ENCODE data around the gene ARFGAP1.
A peak's percentile ranks its signal among the peaks of the same experiment; 100 is the strongest.

ARFGAP1 gene

DNA sequence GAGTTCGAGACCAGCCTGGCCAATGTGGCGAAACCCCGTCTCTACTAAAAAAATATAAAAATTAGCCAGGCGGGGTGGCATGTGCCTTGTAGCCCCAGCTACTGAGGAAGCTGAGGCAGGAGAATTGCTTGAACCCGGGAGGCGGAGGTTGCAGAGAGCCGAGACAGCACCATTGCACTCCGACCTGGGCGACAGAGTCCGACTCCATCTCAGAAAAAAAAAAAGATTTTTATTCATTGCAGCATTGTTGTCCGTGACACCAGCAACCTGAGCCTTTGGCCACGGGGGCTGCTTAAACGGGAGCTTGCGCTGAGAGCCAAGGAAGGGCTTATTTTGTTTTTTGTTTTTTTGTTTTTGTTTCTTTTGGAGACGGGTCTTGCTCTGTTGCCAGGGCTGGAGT, 7.3 kb downstream of the ARFGAP1 start:
- no peak for DNase-seq (ENCODE audit: low read depth)

DNA sequence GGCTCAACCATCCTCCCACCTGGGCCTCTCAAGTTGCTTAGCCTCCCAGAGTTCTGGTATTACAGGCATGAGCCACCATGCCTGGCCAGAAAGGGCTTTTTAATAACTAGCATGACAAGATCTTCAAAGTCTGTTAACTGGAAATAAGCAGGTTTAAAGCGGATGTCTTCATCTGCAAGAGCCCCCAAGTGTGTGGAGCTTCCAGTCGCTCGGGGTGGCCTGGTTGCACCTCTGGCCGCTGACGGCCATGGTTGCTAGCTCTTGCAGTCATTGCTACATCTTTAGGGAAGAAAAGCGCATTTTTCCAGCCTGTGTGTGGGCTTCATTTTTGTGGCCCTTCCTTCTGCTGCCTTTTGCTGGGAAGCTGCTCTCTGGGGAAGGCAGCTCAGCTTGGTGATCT, 7.8 kb downstream of the ARFGAP1 start:
- DNase-seq (ENCODE audit: low read depth), result no peak

DNA sequence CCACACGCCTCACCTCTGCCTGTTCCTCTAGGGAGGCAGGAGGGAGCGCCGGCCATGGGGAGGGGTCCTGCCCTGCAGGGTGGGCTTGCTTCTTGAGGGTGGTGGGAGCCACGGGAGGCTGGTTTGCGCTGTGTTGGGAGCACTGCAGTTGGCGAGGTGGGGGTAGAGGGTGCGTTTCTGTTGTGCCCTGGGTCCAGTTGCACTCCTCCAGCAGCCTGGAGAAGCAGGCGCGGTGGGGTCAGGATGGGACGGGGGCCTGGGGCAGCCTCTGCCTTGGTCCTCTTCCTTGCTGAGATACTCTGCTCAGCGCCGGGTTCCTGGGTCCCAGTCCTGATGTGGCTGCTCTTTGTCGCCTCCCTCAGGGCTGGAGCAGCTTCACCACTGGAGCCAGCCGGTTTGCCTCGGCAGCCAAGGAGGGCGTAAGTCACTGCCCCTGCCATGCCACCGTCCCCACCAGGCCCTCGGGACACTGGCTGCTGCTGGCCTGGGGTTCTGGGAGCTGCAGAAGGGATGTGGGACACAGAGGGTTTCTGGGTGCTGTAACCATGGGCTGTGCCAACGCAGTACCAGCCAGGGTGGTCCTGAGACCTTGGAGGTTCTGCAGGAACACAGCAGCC, 8.4 kb downstream of the ARFGAP1 start:
- no peak for DNase-seq (ENCODE audit: low read depth)

GRCh38 chr20:63281742-63282665, 9.4 kb downstream of the ARFGAP1 start:
- DNase-seq (ENCODE audit: low read depth), result no peak

DNA sequence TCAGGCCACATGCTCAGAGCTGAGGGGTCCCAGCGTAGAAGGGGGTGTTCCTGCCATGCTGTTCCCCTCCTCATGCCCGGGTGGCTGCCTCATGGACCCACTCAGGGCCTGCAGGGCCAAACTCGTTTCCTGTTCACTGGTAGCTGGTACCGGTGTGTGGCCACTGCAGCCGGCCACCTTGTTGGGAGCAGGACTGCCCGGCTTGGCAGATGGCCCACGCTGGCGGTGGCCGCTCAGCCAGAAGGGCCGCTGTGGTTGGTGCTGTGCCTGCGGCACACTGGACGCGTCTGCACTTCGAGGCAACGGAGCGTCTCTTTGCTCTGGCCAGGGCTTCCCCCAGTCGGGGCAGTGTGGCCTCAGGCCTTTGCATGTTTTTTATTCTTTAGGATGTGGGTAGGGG, 10.3 kb downstream of the ARFGAP1 start:
- DNase-seq (ENCODE audit: low read depth), result no peak

GRCh38 chr20:63283397-63284082, 10.9 kb downstream of the ARFGAP1 start:
- no peak for DNase-seq (ENCODE audit: low read depth)

- DNase-seq (ENCODE audit: low read depth), result no peak
Measured at GRCh38 chr20:63284083-63284440, 11.4 kb downstream of the ARFGAP1 start.

DNA sequence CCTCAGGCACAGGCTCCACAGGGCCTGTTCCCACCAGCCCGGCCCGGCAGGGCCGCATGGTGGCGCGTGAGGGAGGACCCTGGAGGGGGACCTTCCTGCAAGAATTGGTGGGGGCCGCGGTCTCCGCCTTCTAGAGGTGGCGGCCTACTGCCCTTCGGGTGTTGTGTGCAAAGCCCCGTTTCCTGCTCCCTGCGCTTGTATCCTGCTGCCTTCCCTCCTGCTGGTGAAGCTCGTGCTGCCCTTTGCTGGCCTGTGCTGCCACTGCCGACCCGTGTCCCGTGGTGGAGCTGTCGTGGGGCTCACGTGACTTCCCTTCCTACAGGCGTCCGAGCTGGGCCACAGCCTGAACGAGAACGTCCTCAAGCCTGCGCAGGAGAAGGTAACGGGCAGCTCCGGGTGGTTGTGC, 11.9 kb downstream of the ARFGAP1 start:
- DNase-seq (ENCODE audit: low read depth), result no peak

DNA sequence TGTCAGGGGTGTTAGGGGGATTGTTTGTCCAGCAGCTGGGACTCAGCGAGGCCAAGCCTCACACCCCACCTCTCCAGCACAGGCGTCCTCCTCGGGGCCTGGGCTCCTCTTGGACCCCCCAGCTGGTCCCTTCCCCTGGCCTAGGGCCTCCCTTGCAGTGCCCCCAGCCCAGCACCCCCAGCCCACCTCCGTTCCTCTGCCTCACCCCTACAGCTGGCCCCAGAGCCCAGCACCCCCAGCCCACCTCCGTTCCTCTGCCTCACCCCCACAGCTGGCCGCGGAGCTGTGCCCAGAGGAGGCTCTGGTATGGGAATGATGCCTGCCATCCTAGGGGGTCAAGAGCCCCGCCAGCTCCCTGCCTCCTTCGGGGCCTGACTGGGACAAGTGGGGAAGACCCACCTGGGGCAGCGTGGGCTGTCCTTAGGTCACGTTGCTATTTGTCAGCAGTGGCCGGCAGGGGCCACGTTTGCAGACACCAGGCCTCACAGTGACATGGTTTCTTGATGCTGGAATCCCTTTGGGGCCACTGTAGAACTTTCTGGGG, 12.4 kb downstream of the ARFGAP1 start:
- no peak for DNase-seq (ENCODE audit: low read depth)

DNA sequence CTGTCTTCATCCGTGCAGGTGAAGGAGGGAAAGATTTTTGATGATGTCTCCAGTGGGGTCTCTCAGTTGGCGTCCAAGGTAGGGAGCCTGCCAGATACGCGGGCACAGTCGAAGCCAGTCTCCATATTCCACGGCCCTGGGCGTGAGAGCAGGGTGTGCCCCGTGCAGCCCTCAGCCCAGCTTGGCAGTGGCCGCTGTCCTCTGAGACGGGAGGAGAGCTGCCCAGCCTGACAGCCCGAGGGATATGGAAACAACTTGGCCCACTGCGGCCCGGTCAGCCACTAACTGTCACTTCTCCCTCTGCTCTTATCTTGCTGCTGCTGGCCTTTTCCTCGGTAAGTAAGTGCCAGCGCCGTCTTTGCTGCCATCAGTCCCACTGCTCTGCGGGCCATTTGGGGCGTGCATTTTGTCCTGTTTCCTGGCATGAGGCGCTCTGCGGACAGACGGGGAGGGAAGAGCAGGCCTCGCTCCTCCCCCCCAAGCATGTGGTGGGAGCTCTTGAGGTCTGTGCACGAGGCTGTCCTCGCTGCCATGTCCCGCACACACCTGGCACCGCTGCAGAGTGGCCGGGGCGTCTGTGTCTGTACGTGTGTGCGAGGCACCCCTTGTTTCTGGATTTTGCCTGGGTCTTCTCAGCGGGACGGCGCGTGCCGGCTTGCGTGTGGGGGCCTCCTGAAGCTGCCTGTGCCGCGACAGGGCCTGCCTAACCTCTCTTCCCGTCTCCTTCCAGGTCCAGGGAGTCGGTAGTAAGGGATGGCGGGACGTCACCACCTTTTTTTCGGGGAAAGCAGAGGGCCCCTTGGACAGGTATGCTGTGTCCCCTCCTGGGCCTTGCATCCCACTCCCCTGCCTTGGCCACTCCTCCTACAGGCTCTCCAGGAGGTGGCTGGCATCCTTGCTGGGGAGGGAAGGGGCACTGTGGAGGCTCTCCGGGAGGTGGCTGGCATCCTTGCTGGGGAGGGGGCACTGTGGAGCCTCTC, 13.3 kb downstream of the ARFGAP1 start:
- DNase-seq (ENCODE audit: low read depth), result no peak

GRCh38 chr20:63286781-63287696, 14.4 kb downstream of the ARFGAP1 start:
- DNase-seq (ENCODE audit: low read depth), result no peak

DNA sequence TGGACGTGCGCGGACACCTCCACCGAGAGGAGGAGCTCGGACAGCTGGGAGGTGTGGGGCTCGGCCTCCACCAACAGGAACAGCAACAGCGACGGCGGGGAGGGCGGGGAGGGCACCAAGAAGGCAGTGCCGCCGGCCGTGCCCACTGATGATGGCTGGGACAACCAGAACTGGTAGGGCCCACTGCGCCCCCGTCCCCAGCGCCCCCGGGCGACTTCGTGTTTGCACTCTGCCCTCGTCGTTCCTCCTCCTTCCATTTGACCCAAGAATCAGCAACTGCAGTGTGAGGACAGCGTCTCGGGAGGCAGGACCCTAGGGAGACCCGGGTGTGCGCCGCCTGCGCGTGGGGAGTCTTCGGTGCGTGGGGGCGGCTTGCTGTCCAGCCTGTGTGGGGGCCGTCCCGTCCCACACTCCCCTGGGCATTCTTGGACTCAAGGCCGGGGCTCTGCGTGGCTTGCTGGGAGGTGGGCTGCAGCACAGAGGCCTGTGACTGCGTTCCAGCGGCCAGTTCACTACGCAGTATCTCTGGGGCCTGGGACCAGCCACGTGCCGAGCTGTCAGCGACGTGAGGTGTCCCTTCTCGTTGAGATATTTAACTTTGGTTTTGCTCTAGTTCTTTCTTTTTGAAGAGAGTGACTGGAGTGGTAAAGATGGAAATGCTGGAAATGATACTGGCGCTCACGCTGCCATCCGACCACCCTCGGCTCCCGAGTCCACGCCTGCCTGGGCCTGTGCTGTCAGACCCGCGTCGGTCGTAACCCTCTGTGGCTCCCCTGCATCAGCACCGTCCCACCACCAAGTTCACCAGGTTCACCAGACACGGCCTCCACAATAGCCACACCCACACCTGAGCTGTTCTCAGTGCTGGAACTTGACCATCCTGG, 15.3 kb downstream of the ARFGAP1 start:
- no peak for DNase-seq (ENCODE audit: low read depth)

- no peak for DNase-seq (ENCODE audit: low read depth)
Measured at GRCh38 chr20:63288581-63289251, 16.1 kb downstream of the ARFGAP1 start.

DNA sequence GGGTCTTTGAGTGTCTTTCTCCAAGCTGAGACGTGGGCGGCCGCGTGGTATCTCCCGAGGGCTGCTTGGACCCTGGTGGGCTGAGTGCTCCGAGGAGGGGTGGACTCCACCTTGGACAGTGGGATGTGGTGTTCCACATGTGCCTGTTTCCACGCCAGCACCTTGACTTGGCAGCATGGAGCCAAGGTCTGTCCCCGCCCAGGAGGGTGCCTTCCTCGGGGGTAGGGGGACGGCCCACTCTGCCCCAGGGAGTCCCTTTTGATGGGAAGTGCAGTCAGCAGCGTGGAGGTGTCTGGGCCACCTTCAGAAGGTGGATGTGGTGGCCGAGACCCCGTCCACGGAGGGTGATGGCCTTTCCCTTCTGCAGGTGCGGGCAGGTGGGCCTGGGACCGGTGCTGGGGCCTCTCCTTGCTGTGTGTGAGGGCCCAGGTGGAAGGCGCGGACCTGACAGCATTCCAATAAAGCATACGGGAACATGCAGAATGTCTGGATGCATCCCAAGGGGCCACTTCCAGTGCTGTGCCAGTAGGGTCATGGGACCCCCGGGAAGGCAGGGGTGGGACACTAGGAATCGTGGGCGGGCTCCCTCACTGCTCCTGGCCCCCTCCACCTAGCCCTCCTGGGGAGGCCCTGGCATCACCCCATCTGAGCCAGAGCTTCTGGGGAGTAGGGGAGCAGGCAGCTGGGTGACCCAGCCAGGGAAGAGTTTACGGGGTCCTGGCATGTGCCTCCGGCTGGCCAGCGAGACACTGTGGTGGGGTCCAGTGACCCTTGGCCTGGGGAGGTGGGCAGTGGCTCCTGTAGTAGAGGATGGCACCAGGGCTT, 16.9 kb downstream of the ARFGAP1 start:
- no peak for DNase-seq (ENCODE audit: low read depth)

- no peak for DNase-seq (ENCODE audit: low read depth)
Measured at GRCh38 chr20:63290136-63290676, 17.6 kb downstream of the ARFGAP1 start.

DNA sequence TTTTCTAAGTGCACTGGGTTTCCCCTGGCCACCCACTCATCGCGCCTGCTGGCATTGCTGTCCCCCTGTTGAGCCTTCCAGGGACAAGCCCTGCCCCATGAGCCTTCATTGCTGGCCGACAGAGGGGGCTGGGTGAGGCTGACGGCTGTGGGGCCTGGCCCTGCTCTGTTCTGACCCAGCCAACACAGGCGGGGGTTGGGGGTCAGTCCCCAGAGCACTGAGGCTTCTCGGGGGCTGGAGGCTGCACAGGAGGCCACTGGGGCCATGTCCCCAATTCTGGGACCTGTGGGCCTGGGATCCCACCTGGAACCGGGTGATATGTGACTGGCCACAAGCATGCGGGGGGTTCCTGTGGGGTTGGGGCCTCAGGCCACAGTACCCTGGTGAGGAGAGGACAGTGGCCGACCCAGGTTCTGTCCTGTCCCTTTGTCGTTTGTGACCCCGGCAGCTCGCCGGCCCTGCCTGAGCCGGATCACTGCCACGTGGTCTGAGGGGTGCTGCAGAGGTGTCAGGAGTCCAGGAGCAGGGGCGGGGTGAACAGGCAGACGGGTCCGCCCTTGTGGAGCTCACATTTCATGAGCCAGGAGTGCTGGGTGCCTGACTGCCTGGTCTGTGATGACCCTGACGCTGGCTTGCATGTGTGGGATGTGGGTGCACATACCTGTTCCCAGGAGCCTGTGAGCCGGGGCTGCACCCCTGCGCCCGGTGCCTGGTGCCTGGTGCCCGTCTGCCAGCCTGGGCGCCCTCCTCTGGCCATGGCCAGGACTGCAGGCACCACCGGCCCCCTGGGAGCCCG, 18.3 kb downstream of the ARFGAP1 start:
- DNase-seq (ENCODE audit: low read depth), result peak; percentile 13

DNA sequence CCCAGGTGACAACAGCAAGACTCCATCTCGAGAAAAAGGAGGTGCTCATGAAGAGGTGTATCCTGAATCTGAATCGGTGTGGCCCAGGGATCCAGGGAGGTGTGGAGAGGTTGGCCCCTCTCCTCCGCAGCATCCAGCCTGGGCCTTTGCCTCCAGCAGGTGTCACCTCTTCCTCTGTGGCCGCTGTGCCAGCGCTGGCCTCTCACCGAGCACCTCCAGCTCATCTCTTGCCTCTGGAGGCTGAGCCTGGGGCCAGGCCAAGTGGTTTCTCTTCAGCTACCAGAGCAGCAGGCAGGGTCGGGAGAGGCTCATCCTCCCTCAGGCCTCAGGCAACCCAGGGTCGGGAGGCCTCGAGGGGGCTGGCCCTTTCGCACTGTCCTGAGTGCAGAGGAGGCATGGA, 19.2 kb downstream of the ARFGAP1 start:
- no peak for DNase-seq (ENCODE audit: low read depth)
